Stimulated activated CD8-positive, alpha-beta memory T cell treated with anti-CD3 and anti-CD28 coated beads, Interleukin-15, amount 100 ng/mL, for 1 hour (primary cell): ENCODE data around the gene EFS.
"Not testable (repeated sequence)": the region's sequence is repeated elsewhere in the genome, so short reads cannot be mapped to it uniquely, and the experiment has no call there.

Experiments used
- DNase-seq: peaks from one replicate; pipeline ENCODE4 v3.0.0-alpha.2; 2020; ENCODE audit warnings: low read depth

Gene EFS

DNA sequence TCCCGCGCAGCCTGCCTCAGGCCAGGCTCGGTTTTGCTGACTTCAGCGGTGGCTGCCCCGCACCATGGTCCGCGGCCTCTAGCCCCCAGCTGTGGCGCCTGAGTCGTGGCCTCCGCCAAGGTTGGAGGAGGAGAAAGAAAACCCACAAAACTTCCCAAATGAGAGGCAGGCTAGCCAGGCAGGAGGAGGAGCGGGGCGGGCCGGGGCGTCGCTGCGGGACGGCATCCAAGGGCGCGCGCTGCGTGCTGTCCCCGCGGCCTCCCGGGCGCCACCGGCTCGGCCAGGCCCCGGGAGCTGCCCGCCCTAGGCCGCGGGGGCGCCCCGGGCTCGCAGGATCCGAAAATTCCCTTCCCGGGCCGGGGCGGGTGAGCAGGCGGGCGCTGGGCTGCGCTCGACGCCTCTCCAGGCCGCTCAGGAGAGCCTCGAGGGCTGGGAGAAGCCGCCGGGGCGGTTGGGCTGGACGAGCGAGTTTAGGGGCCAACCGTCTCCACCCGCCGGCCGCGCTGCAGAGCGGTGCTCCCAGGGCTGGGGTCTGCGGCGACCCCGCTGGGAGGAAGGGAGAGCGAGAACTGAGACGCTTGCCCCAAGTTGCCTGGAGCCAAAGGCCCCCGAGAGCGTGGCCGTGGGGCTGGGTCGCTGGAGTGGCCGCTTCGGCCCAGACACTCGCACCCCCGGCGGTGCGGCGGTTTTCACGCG, at the start of gene EFS:
Gene EFS, minus strand, starts transcription at position 137 of the 696 bp plus-strand sequence. CDS start 147 bp downstream, outside the sequence.
- DNase-seq, result no peak

- DNase-seq, result no peak
Observed at GRCh38 chr14:23414254-23414653, 49.3 kb upstream of the EFS start.

DNA sequence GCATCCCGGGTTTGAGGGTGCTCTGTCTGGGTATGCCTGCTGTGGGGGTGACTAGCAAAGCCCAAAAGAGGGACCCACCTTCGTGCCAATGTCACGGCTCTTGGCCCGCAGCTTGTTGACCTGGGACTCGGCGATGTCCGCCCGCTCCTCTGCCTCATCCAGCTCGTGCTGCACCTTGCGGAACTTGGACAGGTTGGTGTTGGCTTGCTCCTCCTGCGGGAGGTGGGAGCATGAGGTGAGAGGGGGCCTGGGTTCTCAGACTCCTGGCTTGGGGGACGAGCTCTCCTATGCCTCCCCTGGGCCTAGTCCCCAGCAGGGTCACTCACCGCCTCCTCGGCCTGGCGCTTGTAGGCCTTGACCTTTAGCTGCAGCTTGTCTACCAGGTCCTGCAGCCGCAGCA, 48.7 kb upstream of the EFS start:
- DNase-seq, result no peak

DNA sequence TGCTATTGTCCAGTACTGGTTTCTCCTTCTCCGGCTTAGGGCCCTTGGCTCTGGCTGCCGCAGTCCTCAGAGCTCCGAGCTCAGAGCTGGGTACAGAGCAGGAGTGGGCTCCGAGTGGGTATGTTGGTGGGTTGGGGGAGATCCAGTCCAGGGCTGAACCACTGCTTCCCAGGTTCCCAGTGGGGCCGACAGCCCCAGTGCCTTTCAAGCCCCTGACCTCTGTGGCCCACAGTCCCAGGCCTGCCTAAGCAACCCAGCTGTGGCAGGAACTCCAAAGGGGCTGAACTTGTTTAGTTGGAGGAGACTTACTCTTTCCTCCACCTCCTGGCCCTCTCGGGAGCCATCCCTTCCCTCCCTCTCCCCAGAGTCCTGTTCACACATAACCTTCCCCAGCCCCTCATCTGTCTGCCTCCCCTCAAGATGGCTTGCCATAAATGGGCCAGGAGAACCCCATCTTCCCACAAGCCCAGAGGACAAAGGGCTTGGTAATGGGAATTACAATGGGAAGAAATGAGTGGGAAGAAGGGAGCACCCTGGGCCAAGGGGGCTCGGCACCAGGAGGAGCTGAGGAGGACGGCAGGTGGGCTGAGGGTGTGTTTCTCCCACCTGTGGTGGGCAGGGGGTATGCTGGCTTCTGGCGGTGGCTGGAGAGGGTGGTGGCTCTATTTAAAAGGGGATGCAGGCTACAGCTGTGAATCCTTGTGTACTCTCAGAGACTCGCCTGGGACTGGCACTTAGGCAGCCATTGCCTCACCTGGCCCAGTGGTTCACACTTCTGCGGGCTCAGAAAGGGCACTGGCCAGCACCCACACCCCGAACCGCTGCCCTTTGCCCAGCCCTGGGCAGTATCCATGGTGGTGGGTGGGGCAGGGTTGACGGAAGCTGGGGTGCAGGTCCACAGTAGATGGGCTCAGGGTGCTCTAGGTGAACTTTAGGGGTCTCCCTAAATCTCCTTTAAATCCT, 46.9 kb upstream of the EFS start:
- no peak for DNase-seq

DNA sequence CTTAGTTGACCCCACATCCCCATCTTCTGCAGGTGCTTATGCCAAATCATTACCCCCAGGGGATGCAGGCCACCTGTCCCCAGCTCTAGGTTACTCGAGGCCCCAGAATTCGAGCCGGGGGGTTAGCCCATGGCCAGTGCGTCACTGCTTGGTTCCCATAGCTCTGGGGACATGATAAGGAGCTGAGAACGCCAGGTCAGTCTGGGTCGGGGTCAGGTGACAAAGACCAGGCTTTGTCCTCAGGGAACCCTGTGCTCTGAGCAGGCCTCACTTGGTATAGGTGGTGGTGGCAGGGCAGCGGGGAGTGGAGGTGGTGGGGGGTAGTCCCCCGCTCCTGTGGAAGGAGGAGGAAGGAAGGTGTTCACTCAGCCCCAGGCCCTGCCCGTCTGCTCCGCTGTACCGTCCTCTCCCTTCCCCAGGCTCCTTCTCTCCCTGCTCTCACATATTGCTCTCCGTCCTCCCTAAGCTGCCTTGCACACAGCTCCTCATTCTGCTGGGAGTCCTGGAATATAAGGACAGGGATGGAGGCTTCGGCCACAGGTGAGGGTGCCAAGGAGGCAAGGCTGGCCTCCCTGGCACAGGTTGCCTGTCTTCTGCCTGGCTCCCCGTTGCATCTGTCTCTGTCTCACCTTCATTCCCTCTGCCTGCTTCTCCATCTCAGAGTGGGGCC, 45.1 kb upstream of the EFS start:
- DNase-seq, result no peak

DNA sequence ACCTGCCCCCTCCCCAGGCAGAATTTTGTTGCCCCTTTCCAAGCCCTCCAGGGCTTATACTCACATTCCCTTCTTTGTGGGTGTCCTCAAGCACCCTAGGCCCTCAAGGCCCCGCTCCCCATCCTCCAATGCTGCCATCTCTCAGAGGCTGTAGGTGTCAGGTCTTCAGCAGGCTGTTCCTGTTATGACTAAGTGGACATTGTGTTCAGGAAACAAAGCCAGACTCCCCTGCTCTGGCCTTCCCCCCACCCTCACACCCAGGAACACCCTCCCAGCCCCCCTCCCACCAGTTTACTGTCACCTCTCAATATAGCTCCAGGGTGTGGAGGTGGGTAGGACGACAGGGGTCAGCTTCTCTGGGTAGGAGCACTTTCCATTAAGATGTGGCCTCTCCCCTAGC, 44.5 kb upstream of the EFS start:
- DNase-seq, result no peak

DNA sequence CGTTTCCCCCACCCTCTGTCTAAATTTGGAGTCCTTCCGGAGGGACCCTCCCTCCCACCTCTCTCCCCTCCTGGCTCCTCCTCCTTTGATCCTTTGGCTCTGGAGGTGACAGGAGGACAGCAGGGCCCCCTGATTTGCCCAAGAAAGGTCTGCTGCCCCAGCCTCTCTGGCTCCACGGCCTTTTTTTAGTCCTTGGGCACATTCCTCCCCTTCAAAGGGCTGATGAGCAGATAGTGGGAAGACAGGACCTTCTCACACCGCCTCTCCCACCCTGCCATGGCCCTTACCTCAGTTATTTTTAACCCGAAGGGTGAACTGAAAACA, 43.3 kb upstream of the EFS start:
- no peak for DNase-seq

GRCh38 chr14:23407516-23408306, 42.7 kb upstream of the EFS start, which contains the start of gene MYH6:
MYH6 (minus strand) TSS chr14:23408273; CDS start chr14:23407223, 1,050 bp downstream.
- no peak for DNase-seq

- DNase-seq, result no peak
Observed at GRCh38 chr14:23406725-23407355, 41.9 kb upstream of the EFS start.

- DNase-seq, result no peak
Observed at GRCh38 chr14:23406244-23406643, 41.3 kb upstream of the EFS start.

DNA sequence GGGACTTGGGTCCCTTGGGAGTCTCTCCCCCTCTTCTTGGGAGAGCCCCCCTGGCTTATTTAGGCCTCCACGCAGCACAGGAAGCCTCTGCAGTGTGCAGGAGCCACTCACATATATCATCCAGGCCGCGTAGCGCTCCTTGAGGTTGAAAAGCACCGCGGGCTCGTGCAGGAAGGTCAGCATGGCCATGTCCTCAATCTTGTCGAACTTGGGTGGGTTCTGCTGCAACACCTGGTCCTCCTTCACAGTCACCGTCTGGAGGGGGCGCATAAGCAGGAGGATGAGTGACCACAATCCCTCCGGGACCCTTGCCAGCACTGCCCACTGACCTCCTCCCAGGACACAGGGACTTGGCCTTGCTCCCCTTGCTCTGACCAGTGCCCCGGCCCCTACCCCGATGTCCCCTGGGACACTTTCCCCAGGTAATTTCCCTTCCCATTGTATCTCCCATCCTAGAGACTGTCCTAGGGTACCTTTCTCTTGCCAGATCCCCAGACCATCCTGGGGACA, 40.6 kb upstream of the EFS start:
- DNase-seq, result no peak

- no peak for DNase-seq
Observed at GRCh38 chr14:23405096-23405495, 40.1 kb upstream of the EFS start.

GRCh38 chr14:23404331-23404900, 39.4 kb upstream of the EFS start:
- no peak for DNase-seq

- DNase-seq, result no peak
Observed at GRCh38 chr14:23403908-23404307, 38.9 kb upstream of the EFS start.

DNA sequence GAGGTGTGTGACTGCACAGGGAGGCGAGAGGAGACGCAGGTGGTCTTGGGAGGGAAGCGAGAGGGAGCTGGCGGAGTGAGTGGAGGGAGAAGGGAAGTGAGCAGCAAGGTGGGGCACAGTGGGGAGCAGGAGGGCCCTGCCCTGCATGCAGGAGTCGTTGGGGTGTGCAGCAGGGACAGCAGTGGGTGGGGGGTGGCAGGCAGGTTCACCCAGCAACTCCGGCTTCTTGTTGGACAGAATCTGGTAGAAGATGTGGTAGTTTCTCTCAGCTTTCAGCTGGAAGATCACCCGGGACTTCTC, 38.1 kb upstream of the EFS start:
- DNase-seq, result no peak

GRCh38 chr14:23402296-23403138, 37.5 kb upstream of the EFS start:
- DNase-seq, result no peak

- no peak for DNase-seq
Observed at GRCh38 chr14:23401291-23401690, 36.3 kb upstream of the EFS start.

- not testable (repeated sequence) for DNase-seq
Observed at GRCh38 chr14:23400496-23401149, 35.7 kb upstream of the EFS start.

GRCh38 chr14:23399591-23399990, 34.6 kb upstream of the EFS start:
- no peak for DNase-seq

DNA sequence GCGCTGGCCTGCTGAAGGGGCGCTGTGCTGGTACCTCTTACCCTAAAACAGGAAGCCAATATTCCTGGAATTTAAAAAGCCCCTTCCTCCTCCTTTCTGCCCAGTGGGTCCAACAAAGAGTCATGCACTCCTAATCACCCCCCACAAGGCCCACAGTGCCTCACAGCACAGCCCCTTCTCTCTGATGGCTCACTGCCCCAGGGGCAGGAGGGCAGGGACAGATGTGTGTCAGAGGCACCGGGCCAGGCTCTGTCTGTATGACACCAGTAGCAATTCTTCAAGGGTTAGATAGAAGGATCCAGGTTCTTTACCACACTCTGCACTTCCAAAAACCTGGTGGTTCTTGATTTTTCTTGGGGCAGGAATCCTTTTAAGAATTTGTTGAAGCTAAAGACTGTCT, 34.2 kb upstream of the EFS start:
- no peak for DNase-seq
